ENCODE data around the gene AMBP. TPM values are rescaled to one million over a fixed set of nuclear protein-coding genes. Genes with fewer than 3 reads are reported as not detected.

Gene AMBP
- total RNA-seq, 2 experiments from 2014 or later, result not detected

- peaks cover 3% of the 10 kb centered on the region for H3K36me3 Mint-ChIP-seq (ENCODE audit: low read depth)
- ChIA-PET CTCF (no interaction called here), POLR2A (no interaction called here)
- no peak overlapping the region for H3K27ac Mint-ChIP-seq
- ATAC-seq (no peak), DNase-seq (no peak)
- no peaks in the 10 kb centered on the region for H3K4me1 Mint-ChIP-seq (ENCODE audit: low read depth)
- no peak overlapping the region for H3K4me3 Mint-ChIP-seq
- H3K27me3 Mint-ChIP-seq (ENCODE audit: low read depth), result peaks cover 2% of the 10 kb centered on the region
- H3K9me3 Mint-ChIP-seq (ENCODE audit: insufficient read depth), result peaks cover 14% of the 10 kb centered on the region
These were observed 50.1 kb downstream of the AMBP start for GRCh38 chr9:114027863-114028465.

- Mint-ChIP-seq H3K27ac (no peak overlapping the region), H3K4me3 (no peak overlapping the region), H3K4me1 (ENCODE audit: low read depth) (no peaks in the 10 kb centered on the region), H3K36me3 (ENCODE audit: low read depth) (peaks cover 3% of the 10 kb centered on the region), H3K9me3 (ENCODE audit: insufficient read depth) (peaks cover 18% of the 10 kb centered on the region), H3K27me3 (ENCODE audit: low read depth) (peaks cover 2% of the 10 kb centered on the region)
- DNase-seq, result no peak
- POLR2A ChIA-PET, result no interaction called here
- CTCF ChIA-PET, result no interaction called here
- ATAC-seq, result no peak
These were observed 50.8 kb downstream of the AMBP start for GRCh38 chr9:114027159-114027862.

GRCh38 chr9:114026335-114026734 is 51.8 kb downstream of the AMBP start:
- CTCF ChIA-PET, result no interaction called here
- H3K9me3 Mint-ChIP-seq (ENCODE audit: insufficient read depth), result peaks cover 19% of the 10 kb centered on the region
- peak; percentile 6 for DNase-seq
- no peak for ATAC-seq
- H3K27ac Mint-ChIP-seq, result no peak overlapping the region
- H3K27me3 Mint-ChIP-seq (ENCODE audit: low read depth), result peaks cover 2% of the 10 kb centered on the region
- H3K4me1 Mint-ChIP-seq (ENCODE audit: low read depth), result no peaks in the 10 kb centered on the region
- POLR2A ChIA-PET, result no interaction called here
- no peak overlapping the region for H3K4me3 Mint-ChIP-seq
- H3K36me3 Mint-ChIP-seq (ENCODE audit: low read depth), result peaks cover 3% of the 10 kb centered on the region

GRCh38 chr9:114025760-114026159 is 52.3 kb downstream of the AMBP start:
- no peaks in the 10 kb centered on the region for H3K4me1 Mint-ChIP-seq (ENCODE audit: low read depth)
- no peak for ATAC-seq
- CTCF ChIA-PET, result no interaction called here

GRCh38 chr9:114025196-114025753 is 52.8 kb downstream of the AMBP start:
- ATAC-seq, result no peak
- Mint-ChIP-seq H3K27ac (no peak overlapping the region), H3K27me3 (ENCODE audit: low read depth) (peaks cover 2% of the 10 kb centered on the region), H3K4me1 (ENCODE audit: low read depth) (no peaks in the 10 kb centered on the region), H3K36me3 (ENCODE audit: low read depth) (peaks cover 3% of the 10 kb centered on the region), H3K9me3 (ENCODE audit: insufficient read depth) (peaks cover 19% of the 10 kb centered on the region), H3K4me3 (no peak overlapping the region)
- ChIA-PET POLR2A (no interaction called here), CTCF (no interaction called here)
- peak; percentile 7 for DNase-seq

More at GRCh38 chr9:114025760-114026159, 52.3 kb downstream of the AMBP start:
- H3K27me3 Mint-ChIP-seq (ENCODE audit: low read depth), result peaks cover 2% of the 10 kb centered on the region
- POLR2A ChIA-PET, result no interaction called here
- peak; percentile 3 for DNase-seq
- peaks cover 19% of the 10 kb centered on the region for H3K9me3 Mint-ChIP-seq (ENCODE audit: insufficient read depth)
- H3K4me3 Mint-ChIP-seq, result no peak overlapping the region
- H3K27ac Mint-ChIP-seq, result no peak overlapping the region
- peaks cover 3% of the 10 kb centered on the region for H3K36me3 Mint-ChIP-seq (ENCODE audit: low read depth)

GRCh38 chr9:114023961-114024360 is 54.1 kb downstream of the AMBP start:
- Mint-ChIP-seq H3K27ac (no peak overlapping the region), H3K4me1 (ENCODE audit: low read depth) (no peaks in the 10 kb centered on the region), H3K9me3 (ENCODE audit: insufficient read depth) (peaks cover 19% of the 10 kb centered on the region), H3K4me3 (no peak overlapping the region), H3K27me3 (ENCODE audit: low read depth) (peaks cover 2% of the 10 kb centered on the region), H3K36me3 (ENCODE audit: low read depth) (peaks cover 3% of the 10 kb centered on the region)
- ATAC-seq (no peak), DNase-seq (no peak)
- ChIA-PET POLR2A (no interaction called here), CTCF (interaction anchor here (1.3 kb wide), 1 partner anchor 59 kb away, joined by 3 read pairs; no protein-coding TSS in a partner anchor)

GRCh38 chr9:114021578-114021977 is 56.5 kb downstream of the AMBP start:
- ATAC-seq (no peak), DNase-seq (no peak)
- no peak overlapping the region for H3K4me3 Mint-ChIP-seq
- POLR2A ChIA-PET, result no interaction called here
- H3K36me3 Mint-ChIP-seq (ENCODE audit: low read depth), result peaks cover 3% of the 10 kb centered on the region
- H3K27ac Mint-ChIP-seq, result no peak overlapping the region
- H3K27me3 Mint-ChIP-seq (ENCODE audit: low read depth), result peaks cover 2% of the 10 kb centered on the region
- no peaks in the 10 kb centered on the region for H3K4me1 Mint-ChIP-seq (ENCODE audit: low read depth)
- CTCF ChIA-PET, result no interaction called here
- H3K9me3 Mint-ChIP-seq (ENCODE audit: insufficient read depth), result peaks cover 19% of the 10 kb centered on the region

GRCh38 chr9:114017741-114018715 is 60.1 kb downstream of the AMBP start:
- Mint-ChIP-seq H3K36me3 (ENCODE audit: low read depth) (no peaks in the 10 kb centered on the region), H3K9me3 (ENCODE audit: insufficient read depth) (peaks cover 5% of the 10 kb centered on the region), H3K27me3 (ENCODE audit: low read depth) (no peaks in the 10 kb centered on the region), H3K4me3 (no peak overlapping the region), H3K4me1 (ENCODE audit: low read depth) (no peaks in the 10 kb centered on the region), H3K27ac (no peak overlapping the region)
- DNase-seq, result peak; percentile 2
- no peak for ATAC-seq
- CTCF ChIA-PET, result no interaction called here
- POLR2A ChIA-PET, result no interaction called here

GRCh38 chr9:114016629-114017423 is 61.3 kb downstream of the AMBP start:
- Mint-ChIP-seq H3K36me3 (ENCODE audit: low read depth) (no peaks in the 10 kb centered on the region), H3K4me1 (ENCODE audit: low read depth) (no peaks in the 10 kb centered on the region), H3K27ac (no peak overlapping the region), H3K4me3 (no peak overlapping the region), H3K9me3 (ENCODE audit: insufficient read depth) (no peaks in the 10 kb centered on the region), H3K27me3 (ENCODE audit: low read depth) (no peaks in the 10 kb centered on the region)
- ChIA-PET CTCF (no interaction called here), POLR2A (no interaction called here)
- ATAC-seq (no peak), DNase-seq (peak; percentile 12)

GRCh38 chr9:114016101-114016500 is 62.0 kb downstream of the AMBP start:
- Mint-ChIP-seq H3K4me3 (no peak overlapping the region), H3K27me3 (ENCODE audit: low read depth) (peaks cover 2% of the 10 kb centered on the region), H3K36me3 (ENCODE audit: low read depth) (no peaks in the 10 kb centered on the region), H3K27ac (no peak overlapping the region), H3K4me1 (ENCODE audit: low read depth) (no peaks in the 10 kb centered on the region), H3K9me3 (ENCODE audit: insufficient read depth) (no peaks in the 10 kb centered on the region)
- DNase-seq, result no peak
- POLR2A ChIA-PET, result no interaction called here
- no peak for ATAC-seq
- CTCF ChIA-PET, result no interaction called here

GRCh38 chr9:114015607-114016006 is 62.5 kb downstream of the AMBP start:
- POLR2A ChIA-PET, result no interaction called here
- DNase-seq, result no peak
- H3K9me3 Mint-ChIP-seq (ENCODE audit: insufficient read depth), result no peaks in the 10 kb centered on the region
- no peak for ATAC-seq
- no peaks in the 10 kb centered on the region for H3K4me1 Mint-ChIP-seq (ENCODE audit: low read depth)
- H3K27me3 Mint-ChIP-seq (ENCODE audit: low read depth), result peaks cover 2% of the 10 kb centered on the region
- CTCF ChIA-PET, result no interaction called here
- H3K4me3 Mint-ChIP-seq, result no peak overlapping the region
- H3K36me3 Mint-ChIP-seq (ENCODE audit: low read depth), result no peaks in the 10 kb centered on the region
- H3K27ac Mint-ChIP-seq, result no peak overlapping the region

All from activated CD8-positive, alpha-beta T cell treated with anti-CD3 and anti-CD28 coated beads, Interleukin-2, amount 10 ng/mL, durations not matched to agents 7 days and 5 days (primary cell).